Activated CD4-positive, alpha-beta memory T cell treated with anti-CD3 and anti-CD28 coated beads for 36 hours (primary cell): ENCODE data around the gene FANCL. TPM values are rescaled to one million over a fixed set of nuclear protein-coding genes. Genes with fewer than 3 reads are reported as not detected.
"Not testable (repeated sequence)": the region's sequence is repeated elsewhere in the genome, so short reads cannot be mapped to it uniquely, and the experiment has no call there.

Experiments
- CTCF ChIA-PET: fragments of 350-600 bp; sonication (Branson Sonifier 250); formaldehyde crosslinking; loops from one replicate; lab custom pipeline; 2021; ENCODE audit warnings: antibody characterized with exemption, inconsistent platforms; lab: Charles Lee
- POLR2A ChIA-PET: fragments of 350-600 bp; sonication (Branson Sonifier 250); formaldehyde crosslinking; loops from one replicate; lab custom pipeline; 2021; ENCODE audit warnings: antibody characterized with exemption; lab: Charles Lee
- DNase-seq: peaks from one replicate; pipeline ENCODE4 v3.0.0-alpha.2; 2020
- H3K27ac Mint-ChIP-seq: one replicate; pipeline ENCODE4 v1.8.0; 2021; ENCODE audit warnings: mixed read lengths
- H3K27me3 Mint-ChIP-seq: one replicate; pipeline ENCODE4 v1.8.0; 2021; ENCODE audit warnings: mixed read lengths
- H3K36me3 Mint-ChIP-seq: one replicate; pipeline ENCODE4 v1.8.0; 2021; ENCODE audit warnings: mixed read lengths
- H3K4me1 Mint-ChIP-seq: one replicate; pipeline ENCODE4 v1.8.0; 2021; ENCODE audit warnings: low read depth, mixed read lengths
- H3K4me3 Mint-ChIP-seq: one replicate; pipeline ENCODE4 v1.8.0; 2021; ENCODE audit warnings: mild to moderate bottlenecking, mixed read lengths
- H3K9me3 Mint-ChIP-seq: one replicate; pipeline ENCODE4 v1.8.0; 2021; ENCODE audit warnings: mixed read lengths
- intact Hi-C: fragments of 100-400 bp; cut with micrococcal nuclease; formaldehyde crosslinking; loops from one replicate; pipeline ENCODE4 v1.15.1; 2023
- total RNA-seq, 2 experiments: library from RNA; stranded (reverse); gene quantifications; one replicate each; pipeline ENCODE4 v1.2.3, GENCODE V29; 2021

The FANCL gene
- total RNA-seq, 2 experiments from 2014 or later = 24.2 to 27.9 TPM

GRCh38 chr2:58202404-58202803, 38.7 kb downstream of the FANCL start:
- intact Hi-C loops = no loop called here
- no peaks in the 10 kb centered on the region for H3K27me3 Mint-ChIP-seq
- no peaks in the 10 kb centered on the region for H3K4me1 Mint-ChIP-seq
- H3K27ac Mint-ChIP-seq = no peak overlapping the region
- CTCF ChIA-PET = interaction anchor here (0.6 kb wide), 1 partner anchor 237 kb away, joined by 3 read pairs; no protein-coding TSS in a partner anchor
- POLR2A ChIA-PET = interaction anchor here (0.7 kb wide), 1 partner anchor 12 kb away, joined by 3 read pairs; no protein-coding TSS in a partner anchor
- no peak for DNase-seq
- peaks cover 9% of the 10 kb centered on the region for H3K36me3 Mint-ChIP-seq
- H3K4me3 Mint-ChIP-seq = no peak overlapping the region
- H3K9me3 Mint-ChIP-seq = no peaks in the 10 kb centered on the region

DNA sequence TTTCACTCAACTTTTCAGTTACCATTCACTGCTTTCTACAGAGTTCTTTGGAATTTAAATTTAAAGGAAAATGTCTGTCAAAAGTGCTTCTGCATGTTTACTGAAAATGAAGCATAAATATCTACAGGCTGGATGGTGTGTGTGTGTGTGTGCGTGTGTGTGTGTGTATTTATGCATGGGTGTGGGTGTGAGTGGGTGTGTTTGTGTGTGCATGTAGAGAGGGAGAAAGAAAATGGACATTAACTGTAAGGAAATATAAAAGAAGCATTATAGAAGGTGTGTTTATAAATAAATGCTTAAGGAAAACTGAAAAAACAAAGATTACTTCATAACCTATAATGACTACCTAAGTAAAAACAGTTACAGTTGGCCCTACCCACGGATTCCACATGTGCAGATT, 43.2 kb downstream of the FANCL start:
- ChIA-PET POLR2A (no interaction called here), CTCF (no interaction called here)
- Mint-ChIP-seq H3K4me3 (no peak overlapping the region), H3K9me3 (no peaks in the 10 kb centered on the region), H3K4me1 (no peaks in the 10 kb centered on the region), H3K36me3 (peaks cover 12% of the 10 kb centered on the region), H3K27ac (no peak overlapping the region), H3K27me3 (no peaks in the 10 kb centered on the region)
- DNase-seq = no peak
- intact Hi-C loops = no loop called here

DNA sequence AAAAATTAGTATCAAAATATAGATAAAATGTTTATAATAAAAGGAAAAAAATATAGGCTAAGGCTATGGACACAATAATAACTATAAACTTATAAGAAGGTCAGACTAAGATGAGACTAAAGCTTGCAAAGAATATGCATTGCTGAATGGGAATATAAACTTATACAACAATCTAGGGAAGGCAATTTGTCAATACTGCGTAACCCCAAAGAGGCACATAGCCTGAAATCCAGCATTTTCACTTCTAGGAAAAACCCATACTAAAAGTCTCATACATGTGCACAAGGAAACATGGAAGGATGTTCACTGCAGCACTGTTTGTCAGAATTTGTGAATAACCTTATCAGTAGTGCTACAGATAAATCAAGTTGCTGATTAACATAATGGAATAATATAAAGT, 45.5 kb downstream of the FANCL start:
- POLR2A ChIA-PET = no interaction called here
- Mint-ChIP-seq H3K4me3 (no peak overlapping the region), H3K36me3 (peaks cover 8% of the 10 kb centered on the region), H3K27me3 (no peaks in the 10 kb centered on the region), H3K9me3 (no peaks in the 10 kb centered on the region), H3K4me1 (no peaks in the 10 kb centered on the region), H3K27ac (no peak overlapping the region)
- DNase-seq = no peak
- intact Hi-C loops = no loop called here
- CTCF ChIA-PET = no interaction called here

DNA sequence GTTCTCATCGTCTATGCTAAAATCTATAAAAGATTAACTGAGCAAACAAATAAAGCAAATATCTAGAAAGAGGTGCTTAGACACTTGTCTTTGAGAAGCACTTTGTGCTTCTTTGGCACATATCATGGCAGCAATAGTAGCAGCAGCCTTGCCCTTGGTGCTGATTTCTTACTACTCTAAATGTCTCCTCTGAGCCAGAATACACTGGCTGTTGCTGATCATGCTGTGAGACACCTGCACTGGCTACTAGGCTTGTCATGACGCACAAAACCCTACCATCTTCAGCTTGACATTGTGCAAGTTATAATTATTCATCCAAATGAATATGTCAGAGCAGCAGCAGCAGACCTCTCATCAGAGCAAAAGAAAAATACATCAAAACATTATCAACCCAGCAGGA, 46.7 kb downstream of the FANCL start:
- intact Hi-C loops = no loop called here
- CTCF ChIA-PET = no interaction called here
- Mint-ChIP-seq H3K27me3 (no peaks in the 10 kb centered on the region), H3K36me3 (peaks cover 8% of the 10 kb centered on the region), H3K4me3 (no peak overlapping the region), H3K4me1 (no peaks in the 10 kb centered on the region), H3K27ac (no peak overlapping the region), H3K9me3 (no peaks in the 10 kb centered on the region)
- POLR2A ChIA-PET = no interaction called here
- DNase-seq = no peak

DNA sequence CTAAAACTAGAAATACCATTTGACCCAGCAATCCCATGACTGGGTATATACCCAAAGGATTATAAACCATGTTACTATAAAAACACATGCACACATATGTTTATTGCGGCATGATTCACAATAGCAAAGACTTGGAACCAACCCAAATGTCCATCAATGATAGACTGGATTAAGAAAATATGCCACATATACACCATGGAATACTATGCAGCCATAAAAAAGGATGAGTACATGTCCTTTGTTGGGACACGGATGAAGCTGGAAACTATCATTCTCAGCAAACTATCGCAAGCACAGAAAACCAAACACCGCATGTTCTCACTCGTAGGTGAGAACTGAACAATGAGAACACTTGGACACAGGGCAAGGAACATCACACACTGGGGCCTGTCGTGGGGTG, 54.1 kb downstream of the FANCL start:
- CTCF ChIA-PET, H3K4me1 Mint-ChIP-seq, DNase-seq, H3K9me3 Mint-ChIP-seq, intact Hi-C loops, POLR2A ChIA-PET, H3K27ac Mint-ChIP-seq, H3K27me3 Mint-ChIP-seq, H3K4me3 Mint-ChIP-seq: not testable (repeated sequence)
- peaks cover 13% of the 10 kb centered on the region for H3K36me3 Mint-ChIP-seq

GRCh38 chr2:58186501-58186900, 54.6 kb downstream of the FANCL start:
- Mint-ChIP-seq H3K36me3 (peaks cover 13% of the 10 kb centered on the region), H3K4me3 (no peak overlapping the region), H3K27me3 (no peaks in the 10 kb centered on the region), H3K4me1 (no peaks in the 10 kb centered on the region), H3K27ac (no peak overlapping the region), H3K9me3 (peaks cover 4% of the 10 kb centered on the region)
- intact Hi-C loops = no loop called here
- CTCF ChIA-PET = no interaction called here
- no peak for DNase-seq
- POLR2A ChIA-PET = no interaction called here

- no peaks in the 10 kb centered on the region for H3K4me1 Mint-ChIP-seq
- no peaks in the 10 kb centered on the region for H3K27me3 Mint-ChIP-seq
- DNase-seq = no peak
- H3K4me3 Mint-ChIP-seq = no peak overlapping the region
- no peak overlapping the region for H3K27ac Mint-ChIP-seq
- ChIA-PET POLR2A (no interaction called here), CTCF (no interaction called here)
- intact Hi-C loops = no loop called here
- peaks cover 20% of the 10 kb centered on the region for H3K9me3 Mint-ChIP-seq
- peaks cover 22% of the 10 kb centered on the region for H3K36me3 Mint-ChIP-seq
These were observed 58.6 kb downstream of the FANCL start for GRCh38 chr2:58182527-58182926.

GRCh38 chr2:58180635-58181034, 60.5 kb downstream of the FANCL start:
- no peaks in the 10 kb centered on the region for H3K27me3 Mint-ChIP-seq
- no peak for DNase-seq
- H3K27ac Mint-ChIP-seq = no peak overlapping the region
- POLR2A ChIA-PET = no interaction called here
- CTCF ChIA-PET = no interaction called here
- H3K36me3 Mint-ChIP-seq = peaks cover 20% of the 10 kb centered on the region
- no peaks in the 10 kb centered on the region for H3K4me1 Mint-ChIP-seq
- intact Hi-C loops = no loop called here
- H3K4me3 Mint-ChIP-seq = no peak overlapping the region
- peaks cover 21% of the 10 kb centered on the region for H3K9me3 Mint-ChIP-seq

GRCh38 chr2:58180175-58180574, 61.0 kb downstream of the FANCL start:
- intact Hi-C loops, H3K4me3 Mint-ChIP-seq: not testable (repeated sequence)

GRCh38 chr2:58177187-58177586, 63.9 kb downstream of the FANCL start:
- H3K4me1 Mint-ChIP-seq, DNase-seq, CTCF ChIA-PET, H3K27ac Mint-ChIP-seq, POLR2A ChIA-PET, H3K4me3 Mint-ChIP-seq, H3K27me3 Mint-ChIP-seq, intact Hi-C loops: not testable (repeated sequence)
- Mint-ChIP-seq H3K36me3 (peaks cover 38% of the 10 kb centered on the region), H3K9me3 (peaks cover 30% of the 10 kb centered on the region)

More at GRCh38 chr2:58180175-58180574, 61.0 kb downstream of the FANCL start:
- H3K27me3 Mint-ChIP-seq, H3K27ac Mint-ChIP-seq, POLR2A ChIA-PET, DNase-seq, H3K4me1 Mint-ChIP-seq, CTCF ChIA-PET: not testable (repeated sequence)
- Mint-ChIP-seq H3K9me3 (peaks cover 21% of the 10 kb centered on the region), H3K36me3 (peaks cover 22% of the 10 kb centered on the region)

- POLR2A ChIA-PET, H3K27me3 Mint-ChIP-seq, H3K4me3 Mint-ChIP-seq, CTCF ChIA-PET, DNase-seq, H3K4me1 Mint-ChIP-seq, H3K27ac Mint-ChIP-seq, intact Hi-C loops: not testable (repeated sequence)
- peaks cover 35% of the 10 kb centered on the region for H3K9me3 Mint-ChIP-seq
- H3K36me3 Mint-ChIP-seq = peaks cover 51% of the 10 kb centered on the region
These were observed 69.3 kb downstream of the FANCL start for GRCh38 chr2:58171831-58172230.

DNA sequence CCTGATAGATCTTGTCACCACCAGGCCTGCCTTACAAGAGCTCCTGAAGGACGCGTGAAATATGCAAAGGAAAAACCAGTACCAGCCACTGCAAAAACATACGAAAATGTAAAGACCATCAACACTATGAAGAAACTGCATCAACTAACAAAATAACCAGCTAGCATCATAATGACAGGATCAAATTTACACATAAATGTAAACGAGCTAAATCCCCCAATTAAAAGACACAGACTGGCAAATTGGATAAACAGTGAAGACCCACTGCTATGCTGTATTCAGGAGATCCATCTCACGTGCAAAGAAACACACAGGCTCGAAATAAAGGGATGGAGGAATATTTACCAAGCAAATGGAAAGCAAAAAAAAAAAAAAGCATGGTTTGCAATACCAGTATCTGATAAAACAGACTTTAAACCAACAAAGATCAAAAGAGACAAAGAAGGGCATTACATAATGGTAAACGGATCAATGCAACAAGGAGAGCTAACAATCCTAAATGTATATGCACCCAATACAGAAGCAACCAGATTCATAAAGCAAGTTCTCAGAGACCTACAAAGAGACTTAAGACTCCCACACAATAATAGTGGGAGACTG, 70.7 kb downstream of the FANCL start:
- H3K4me3 Mint-ChIP-seq, DNase-seq, H3K27ac Mint-ChIP-seq, H3K4me1 Mint-ChIP-seq, POLR2A ChIA-PET, intact Hi-C loops, H3K27me3 Mint-ChIP-seq: not testable (repeated sequence)
- CTCF ChIA-PET = interaction anchor here (0.6 kb wide), 1 partner anchor 188 kb away, joined by 3 read pairs; no protein-coding TSS in a partner anchor
- peaks cover 30% of the 10 kb centered on the region for H3K9me3 Mint-ChIP-seq
- H3K36me3 Mint-ChIP-seq = peaks cover 48% of the 10 kb centered on the region

DNA sequence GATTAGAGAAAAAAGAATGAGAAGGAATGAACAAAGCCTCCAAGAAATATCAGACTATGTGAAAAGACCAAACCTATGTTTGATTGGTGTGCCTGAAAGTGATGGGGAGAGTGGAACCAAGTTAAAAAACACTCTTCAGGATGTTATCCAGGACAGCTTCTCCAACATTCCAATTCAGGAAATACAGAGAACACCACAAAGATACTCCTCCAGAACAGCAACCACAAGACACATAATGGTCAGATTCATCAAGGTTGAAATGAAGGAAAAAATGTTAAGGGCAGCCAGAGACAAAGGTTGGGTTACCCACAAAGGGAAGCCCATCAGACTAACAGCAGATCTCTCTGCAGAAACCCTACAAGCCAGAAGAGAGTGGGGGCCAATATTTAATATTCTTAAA, 71.3 kb downstream of the FANCL start:
- POLR2A ChIA-PET, H3K27ac Mint-ChIP-seq, DNase-seq, intact Hi-C loops, H3K27me3 Mint-ChIP-seq, H3K4me3 Mint-ChIP-seq, H3K4me1 Mint-ChIP-seq: not testable (repeated sequence)
- CTCF ChIA-PET = interaction anchor here (0.6 kb wide), 1 partner anchor 188 kb away, joined by 3 read pairs; no protein-coding TSS in a partner anchor
- H3K9me3 Mint-ChIP-seq = peaks cover 30% of the 10 kb centered on the region
- peaks cover 47% of the 10 kb centered on the region for H3K36me3 Mint-ChIP-seq
